HL-60 (cell line): ENCODE results near the gene GPR146.

Experiments
- GABPA ChIP-seq: IDR thresholded peaks from 2 replicates; pipeline ENCODE4 v1.6.1; 2012; ENCODE audit warnings: low read depth
- POLR2AphosphoS5 ChIP-seq: IDR thresholded peaks from 2 replicates; pipeline ENCODE4 v1.6.1; 2012; ENCODE audit warnings: low read depth
- REST ChIP-seq: IDR thresholded peaks from 2 replicates; pipeline ENCODE4 v1.6.1; 2012; ENCODE audit warnings: low read depth; ENCODE audit not compliant: insufficient replicate concordance
- TF ChIP-seq, protein P1 (sequence below): IDR thresholded peaks from one replicate; pipeline ENCODE4 v1.5.1; 2011; ENCODE audit warnings: low read length, control low read depth, inconsistent platforms; ENCODE audit not compliant: insufficient read depth

- TF ChIP-seq REST: no peak
- TF ChIP-seq, protein P1, sequence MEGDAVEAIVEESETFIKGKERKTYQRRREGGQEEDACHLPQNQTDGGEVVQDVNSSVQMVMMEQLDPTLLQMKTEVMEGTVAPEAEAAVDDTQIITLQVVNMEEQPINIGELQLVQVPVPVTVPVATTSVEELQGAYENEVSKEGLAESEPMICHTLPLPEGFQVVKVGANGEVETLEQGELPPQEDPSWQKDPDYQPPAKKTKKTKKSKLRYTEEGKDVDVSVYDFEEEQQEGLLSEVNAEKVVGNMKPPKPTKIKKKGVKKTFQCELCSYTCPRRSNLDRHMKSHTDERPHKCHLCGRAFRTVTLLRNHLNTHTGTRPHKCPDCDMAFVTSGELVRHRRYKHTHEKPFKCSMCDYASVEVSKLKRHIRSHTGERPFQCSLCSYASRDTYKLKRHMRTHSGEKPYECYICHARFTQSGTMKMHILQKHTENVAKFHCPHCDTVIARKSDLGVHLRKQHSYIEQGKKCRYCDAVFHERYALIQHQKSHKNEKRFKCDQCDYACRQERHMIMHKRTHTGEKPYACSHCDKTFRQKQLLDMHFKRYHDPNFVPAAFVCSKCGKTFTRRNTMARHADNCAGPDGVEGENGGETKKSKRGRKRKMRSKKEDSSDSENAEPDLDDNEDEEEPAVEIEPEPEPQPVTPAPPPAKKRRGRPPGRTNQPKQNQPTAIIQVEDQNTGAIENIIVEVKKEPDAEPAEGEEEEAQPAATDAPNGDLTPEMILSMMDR: no peak
- TF ChIP-seq POLR2AphosphoS5: no peak
- TF ChIP-seq GABPA: no peak
These were observed 36.4 kb upstream of the GPR146 start for GRCh38 chr7:1007901-1008300.
